GM12872 (cell line): Measurements from ENCODE around the gene FOXM1.

Experiments used
- TF ChIP-seq, protein P1 (sequence below): IDR thresholded peaks from 3 replicates; pipeline ENCODE4 v1.5.1; 2011; ENCODE audit warnings: low read depth, mild to moderate bottlenecking, low read length, moderate library complexity; ENCODE audit not compliant: insufficient read depth

The FOXM1 gene

DNA sequence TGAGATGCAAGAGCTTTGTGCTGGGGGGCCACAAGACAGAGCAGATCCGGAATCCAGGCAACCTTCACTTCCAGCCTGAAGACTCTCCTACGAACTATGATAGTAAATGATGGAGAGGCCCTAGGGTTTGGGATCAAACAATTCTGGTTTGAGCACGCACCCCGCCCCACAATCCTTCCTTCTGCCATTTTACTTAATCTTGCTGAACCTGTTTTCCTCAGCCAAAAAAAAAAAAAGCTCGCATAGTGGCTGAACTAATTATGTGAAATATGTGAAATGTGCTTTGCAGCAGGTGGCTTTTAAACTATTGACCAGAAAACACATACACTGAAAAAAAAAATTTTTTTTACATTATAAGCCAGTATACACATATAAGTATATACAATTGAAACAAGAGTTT, 65.2 kb downstream of the FOXM1 start:
- TF ChIP-seq, protein P1, sequence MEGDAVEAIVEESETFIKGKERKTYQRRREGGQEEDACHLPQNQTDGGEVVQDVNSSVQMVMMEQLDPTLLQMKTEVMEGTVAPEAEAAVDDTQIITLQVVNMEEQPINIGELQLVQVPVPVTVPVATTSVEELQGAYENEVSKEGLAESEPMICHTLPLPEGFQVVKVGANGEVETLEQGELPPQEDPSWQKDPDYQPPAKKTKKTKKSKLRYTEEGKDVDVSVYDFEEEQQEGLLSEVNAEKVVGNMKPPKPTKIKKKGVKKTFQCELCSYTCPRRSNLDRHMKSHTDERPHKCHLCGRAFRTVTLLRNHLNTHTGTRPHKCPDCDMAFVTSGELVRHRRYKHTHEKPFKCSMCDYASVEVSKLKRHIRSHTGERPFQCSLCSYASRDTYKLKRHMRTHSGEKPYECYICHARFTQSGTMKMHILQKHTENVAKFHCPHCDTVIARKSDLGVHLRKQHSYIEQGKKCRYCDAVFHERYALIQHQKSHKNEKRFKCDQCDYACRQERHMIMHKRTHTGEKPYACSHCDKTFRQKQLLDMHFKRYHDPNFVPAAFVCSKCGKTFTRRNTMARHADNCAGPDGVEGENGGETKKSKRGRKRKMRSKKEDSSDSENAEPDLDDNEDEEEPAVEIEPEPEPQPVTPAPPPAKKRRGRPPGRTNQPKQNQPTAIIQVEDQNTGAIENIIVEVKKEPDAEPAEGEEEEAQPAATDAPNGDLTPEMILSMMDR: no peak
